Measurements from ENCODE around the gene CFAP52. TPM values are rescaled to one million over a fixed set of nuclear protein-coding genes. Genes with fewer than 3 reads are reported as not detected.
A peak's percentile ranks its signal among the peaks of the same experiment; 100 is the strongest.

Gene CFAP52
- total and polyA plus RNA-seq, 4 experiments from 2014 or later = not detected

DNA sequence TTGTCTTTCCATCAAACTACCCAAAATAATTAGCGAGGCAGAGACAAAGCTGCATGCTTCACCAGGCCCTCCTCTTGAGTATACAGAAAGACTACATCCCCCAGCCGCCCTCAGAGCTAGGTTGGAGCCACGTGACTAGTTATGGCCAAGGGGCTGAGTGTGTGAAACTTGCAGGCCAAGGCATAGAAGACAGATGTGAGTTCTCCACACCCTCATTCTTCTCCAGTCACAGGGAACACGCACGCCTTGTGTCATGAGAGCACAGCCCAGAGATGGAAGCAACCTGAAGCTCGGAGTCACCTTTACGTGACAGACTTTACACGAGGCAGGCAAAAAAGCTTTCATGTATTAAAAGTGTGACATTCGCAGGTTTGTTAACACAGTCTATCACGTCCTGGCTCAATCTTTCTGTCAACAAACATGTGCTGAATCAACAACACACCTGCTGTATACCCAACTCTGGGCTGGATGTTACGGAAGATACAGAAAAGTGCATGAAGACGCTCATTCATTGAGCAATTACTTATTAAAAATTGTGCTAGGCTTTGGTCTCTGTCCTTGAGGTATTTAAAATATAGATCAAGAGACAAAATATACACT is 39.2 kb upstream of the CFAP52 start:
- intact Hi-C loops (cut with micrococcal nuclease) = no loop called here
- no peak overlapping the region for H3K4me3 Mint-ChIP-seq
- peaks cover 36 to 42% of the 10 kb centered on the region in 2 donors for H3K36me3 Mint-ChIP-seq
- DNase-seq = no peak
- Histone ChIP-seq H3K4me1 (ENCODE audit: insufficient read depth, low read length) (no peaks in the 10 kb centered on the region), H3K9me3 (ENCODE audit: control insufficient read depth in 1 of 2, low read length in 2 of 2) (no peaks in the 10 kb centered on the region), H3K27me3 (ENCODE audit: insufficient read depth, low read length) (no peaks in the 10 kb centered on the region), H3K4me3 (ENCODE audit: low read length in 2 of 2) (no peak overlapping the region), H3K27ac (ENCODE audit: low read depth, low read length) (no peak overlapping the region), H3K36me3 (ENCODE audit: insufficient read depth, low read length) (no peaks in the 10 kb centered on the region)
- peaks cover 0 to 2% (median 0%) of the 10 kb centered on the region in 4 donors for H3K4me1 Mint-ChIP-seq
- H3K9me3 Mint-ChIP-seq = no peaks in the 10 kb centered on the region
- no peak overlapping the region for H3K27ac Mint-ChIP-seq
- ChIA-PET POLR2A (ENCODE audit: partially characterized antibody) (no interaction called here), CTCF (ENCODE audit: partially characterized antibody) (no interaction called here)
- no peaks in the 10 kb centered on the region for H3K27me3 Mint-ChIP-seq

DNA sequence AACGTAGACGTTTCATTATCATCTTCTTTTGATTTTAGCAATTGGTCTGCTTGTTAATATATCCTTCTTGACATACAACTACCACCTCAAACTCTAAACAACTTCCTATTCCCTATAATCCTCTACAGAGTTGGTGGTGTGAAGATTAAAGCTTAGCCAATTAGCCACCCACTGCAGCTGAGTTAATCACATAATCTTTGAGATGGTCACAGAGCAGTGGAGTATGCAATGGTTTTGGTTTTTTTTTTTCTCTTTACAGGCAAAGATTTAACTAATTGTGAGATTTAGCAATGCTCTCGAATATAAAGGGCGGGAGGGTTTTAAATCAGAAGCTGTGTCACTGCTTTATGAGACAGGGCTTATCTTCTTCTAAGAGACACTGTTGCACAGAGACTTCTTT is 37.8 kb upstream of the CFAP52 start:
- peaks cover 0 to 2% (median 0%) of the 10 kb centered on the region in 4 donors for H3K4me1 Mint-ChIP-seq
- H3K27ac Mint-ChIP-seq = no peak overlapping the region
- Histone ChIP-seq H3K27me3 (ENCODE audit: insufficient read depth, low read length) (no peaks in the 10 kb centered on the region), H3K9me3 (ENCODE audit: control insufficient read depth in 1 of 2, low read length in 2 of 2) (no peaks in the 10 kb centered on the region), H3K4me1 (ENCODE audit: insufficient read depth, low read length) (no peaks in the 10 kb centered on the region), H3K4me3 (ENCODE audit: low read length in 2 of 2) (no peak overlapping the region), H3K36me3 (ENCODE audit: insufficient read depth, low read length) (no peaks in the 10 kb centered on the region), H3K27ac (ENCODE audit: low read depth, low read length) (no peak overlapping the region)
- H3K36me3 Mint-ChIP-seq = peaks cover 42 to 49% of the 10 kb centered on the region in 2 donors
- intact Hi-C loops (cut with micrococcal nuclease) = no loop called here
- no peaks in the 10 kb centered on the region for H3K9me3 Mint-ChIP-seq
- H3K27me3 Mint-ChIP-seq = no peaks in the 10 kb centered on the region
- ChIA-PET CTCF (ENCODE audit: partially characterized antibody) (no interaction called here), POLR2A (ENCODE audit: partially characterized antibody) (no interaction called here)
- no peak overlapping the region for H3K4me3 Mint-ChIP-seq
- no peak for DNase-seq

DNA sequence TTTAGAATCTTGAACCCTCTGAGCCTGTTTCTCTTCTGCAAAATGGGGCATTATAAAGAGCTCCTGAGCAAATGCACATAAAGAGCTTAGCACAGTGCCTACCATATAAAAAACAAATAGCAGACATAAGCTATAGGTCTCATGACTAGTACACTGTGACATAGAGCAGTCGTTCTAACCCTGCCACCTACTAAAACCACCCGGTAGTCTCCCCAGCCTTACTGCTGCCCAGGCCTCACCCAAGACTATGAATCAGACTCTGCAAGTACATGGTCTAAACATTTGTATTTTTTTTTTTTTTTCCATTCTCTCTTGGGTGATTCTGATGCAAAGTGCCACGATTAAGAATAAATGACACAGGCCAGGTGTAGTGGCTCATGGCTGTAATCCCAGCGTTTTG is 34.7 kb upstream of the CFAP52 start:
- ChIA-PET CTCF (ENCODE audit: partially characterized antibody) (no interaction called here), POLR2A (ENCODE audit: partially characterized antibody) (no interaction called here)
- Histone ChIP-seq H3K27me3 (ENCODE audit: insufficient read depth, low read length) (no peaks in the 10 kb centered on the region), H3K27ac (ENCODE audit: low read depth, low read length) (no peak overlapping the region), H3K4me3 (ENCODE audit: low read length in 2 of 2) (no peak overlapping the region), H3K4me1 (ENCODE audit: insufficient read depth, low read length) (no peaks in the 10 kb centered on the region), H3K36me3 (ENCODE audit: insufficient read depth, low read length) (no peaks in the 10 kb centered on the region), H3K9me3 (ENCODE audit: control insufficient read depth in 1 of 2, low read length in 2 of 2) (no peaks in the 10 kb centered on the region)
- Mint-ChIP-seq H3K9me3 (no peaks in the 10 kb centered on the region), H3K27me3 (no peaks in the 10 kb centered on the region), H3K36me3 (peaks cover 42 to 59% of the 10 kb centered on the region in 2 donors), H3K27ac (no peak overlapping the region), H3K4me1 (peaks cover 0 to 2% (median under 1%) of the 10 kb centered on the region in 4 donors), H3K4me3 (no peak overlapping the region)
- DNase-seq = no peak
- intact Hi-C loops (cut with micrococcal nuclease) = no loop called here

DNA sequence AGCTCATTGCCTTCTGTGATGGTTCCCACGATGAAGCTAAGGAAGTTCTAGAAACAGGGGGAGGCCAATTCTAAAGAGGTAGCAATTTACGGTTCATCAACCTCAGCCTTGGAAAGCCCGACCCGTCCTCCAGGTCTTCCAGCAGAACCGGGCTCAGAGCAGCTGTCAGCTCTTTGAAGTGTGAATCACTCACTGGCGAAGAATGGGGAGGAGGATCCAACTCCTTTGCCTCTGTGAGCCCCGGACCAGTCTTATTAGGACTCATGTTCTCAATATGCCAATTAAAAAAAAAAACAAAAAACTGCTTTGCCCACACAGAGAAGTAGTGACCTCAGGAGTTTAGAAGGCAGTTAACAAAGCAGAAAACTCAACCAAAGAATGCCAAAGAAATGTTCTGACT is 32.2 kb upstream of the CFAP52 start:
- CTCF ChIA-PET (ENCODE audit: partially characterized antibody) = no interaction called here
- H3K27me3 Mint-ChIP-seq = no peaks in the 10 kb centered on the region

DNA sequence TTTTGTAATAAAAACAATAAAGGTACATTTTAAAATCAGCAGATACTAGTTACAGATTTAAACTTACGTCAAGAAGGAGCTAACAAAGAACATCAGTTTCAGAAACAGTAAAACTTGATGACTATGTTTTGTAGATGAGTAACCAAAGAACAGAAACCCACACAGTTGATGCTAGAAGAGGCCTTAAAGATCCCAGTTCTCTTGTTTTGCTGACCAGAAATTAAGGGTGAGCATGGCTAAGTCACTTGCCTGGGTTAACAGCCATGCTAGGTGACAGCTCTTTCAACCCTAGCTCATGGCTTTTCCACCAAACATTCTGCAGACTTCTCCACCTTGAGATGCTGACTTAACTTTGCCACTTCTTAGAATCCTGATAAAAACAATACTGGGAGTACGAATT is 27.2 kb upstream of the CFAP52 start:
- Mint-ChIP-seq H3K27ac (no peak overlapping the region), H3K27me3 (no peaks in the 10 kb centered on the region), H3K9me3 (no peaks in the 10 kb centered on the region), H3K4me3 (no peak overlapping the region), H3K4me1 (peaks cover 0 to 2% (median under 1%) of the 10 kb centered on the region in 4 donors), H3K36me3 (peaks cover 20 to 21% of the 10 kb centered on the region in 2 donors)
- intact Hi-C loops (cut with micrococcal nuclease) = no loop called here
- Histone ChIP-seq H3K9me3 (ENCODE audit: control insufficient read depth in 1 of 2, low read length in 2 of 2) (no peaks in the 10 kb centered on the region), H3K27ac (ENCODE audit: low read depth, low read length) (no peak overlapping the region), H3K27me3 (ENCODE audit: insufficient read depth, low read length) (no peaks in the 10 kb centered on the region), H3K4me1 (ENCODE audit: insufficient read depth, low read length) (no peaks in the 10 kb centered on the region), H3K4me3 (ENCODE audit: low read length in 2 of 2) (no peak overlapping the region), H3K36me3 (ENCODE audit: insufficient read depth, low read length) (no peaks in the 10 kb centered on the region)
- ChIA-PET POLR2A (ENCODE audit: partially characterized antibody) (no interaction called here), CTCF (ENCODE audit: partially characterized antibody) (interaction anchor here (1.2 kb wide), 1 partner anchor 28 kb away, joined by 3 read pairs; no protein-coding TSS in a partner anchor)
- DNase-seq = no peak

More for the DNA sequence above, 32.2 kb upstream of the CFAP52 start:
- no peak overlapping the region for H3K27ac Mint-ChIP-seq
- Histone ChIP-seq H3K4me3 (ENCODE audit: low read length in 2 of 2) (no peak overlapping the region), H3K27ac (ENCODE audit: low read depth, low read length) (no peak overlapping the region), H3K27me3 (ENCODE audit: insufficient read depth, low read length) (no peaks in the 10 kb centered on the region), H3K4me1 (ENCODE audit: insufficient read depth, low read length) (no peaks in the 10 kb centered on the region), H3K36me3 (ENCODE audit: insufficient read depth, low read length) (no peaks in the 10 kb centered on the region), H3K9me3 (ENCODE audit: control insufficient read depth in 1 of 2, low read length in 2 of 2) (no peaks in the 10 kb centered on the region)
- no peak for DNase-seq
- intact Hi-C loops (cut with micrococcal nuclease) = no loop called here
- H3K9me3 Mint-ChIP-seq = no peaks in the 10 kb centered on the region
- no peak overlapping the region for H3K4me3 Mint-ChIP-seq
- POLR2A ChIA-PET (ENCODE audit: partially characterized antibody) = no interaction called here
- peaks cover 0 to 2% (median under 1%) of the 10 kb centered on the region in 4 donors for H3K4me1 Mint-ChIP-seq
- H3K36me3 Mint-ChIP-seq = peaks cover 33 to 45% of the 10 kb centered on the region in 2 donors

DNA sequence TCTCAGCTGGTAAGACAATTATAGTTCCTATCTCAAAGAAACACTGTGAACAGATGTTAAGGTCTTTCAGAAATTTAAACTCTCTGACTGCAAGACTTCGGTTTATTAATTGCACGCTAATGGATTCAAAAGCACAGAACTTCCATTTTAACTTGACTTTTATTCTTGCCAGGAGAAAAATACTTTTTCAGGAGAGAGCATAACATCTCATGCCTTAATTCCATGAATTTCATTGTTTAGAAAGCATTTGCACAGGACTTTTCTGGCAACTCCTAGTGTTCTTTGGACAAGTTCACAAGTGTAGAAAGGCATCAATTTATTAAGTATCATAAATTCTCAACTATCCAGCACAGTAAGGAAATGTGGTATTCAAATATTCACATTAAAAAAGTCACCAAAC is 23.3 kb upstream of the CFAP52 start:
- Mint-ChIP-seq H3K27me3 (no peaks in the 10 kb centered on the region), H3K4me1 (peaks cover 0 to 5% (median under 1%) of the 10 kb centered on the region in 4 donors), H3K4me3 (no peak overlapping the region), H3K9me3 (no peaks in the 10 kb centered on the region), H3K27ac (no peak overlapping the region), H3K36me3 (peaks cover 31 to 37% of the 10 kb centered on the region in 2 donors)
- H3K27me3 ChIP-seq (ENCODE audit: insufficient read depth, low read length) = no peaks in the 10 kb centered on the region
- H3K4me1 ChIP-seq (ENCODE audit: insufficient read depth, low read length) = no peaks in the 10 kb centered on the region
- H3K36me3 ChIP-seq (ENCODE audit: insufficient read depth, low read length) = peaks cover 9% of the 10 kb centered on the region
- ChIA-PET CTCF (ENCODE audit: partially characterized antibody) (no interaction called here), POLR2A (ENCODE audit: partially characterized antibody) (no interaction called here)
- DNase-seq = no peak
- intact Hi-C loops (cut with micrococcal nuclease) = no loop called here
- H3K9me3 ChIP-seq (ENCODE audit: control insufficient read depth in 1 of 2, low read length in 2 of 2) = no peaks in the 10 kb centered on the region
- H3K4me3 ChIP-seq (ENCODE audit: low read length in 2 of 2) = no peak overlapping the region
- no peak overlapping the region for H3K27ac ChIP-seq (ENCODE audit: low read depth, low read length)

DNA sequence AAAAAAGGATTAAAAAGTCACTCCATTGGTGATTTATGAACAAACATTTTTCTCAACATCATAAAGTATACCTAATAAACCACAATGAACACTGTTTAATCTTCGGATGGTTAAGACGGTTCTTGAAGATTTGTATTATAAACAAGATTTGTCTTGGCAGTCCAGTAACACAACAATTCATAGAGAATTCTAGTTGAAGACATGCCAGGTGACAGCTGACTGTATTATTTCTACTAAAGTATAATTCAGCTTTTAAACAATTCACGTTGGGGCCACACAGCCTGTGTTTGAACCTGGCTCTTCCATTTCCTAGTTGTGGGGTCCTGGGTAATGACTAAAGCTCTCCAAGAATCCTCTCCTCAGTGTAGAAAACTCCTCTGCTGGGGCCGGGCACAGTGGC is 22.8 kb upstream of the CFAP52 start:
- Histone ChIP-seq H3K4me3 (ENCODE audit: low read length in 2 of 2) (no peak overlapping the region), H3K27ac (ENCODE audit: low read depth, low read length) (no peak overlapping the region), H3K36me3 (ENCODE audit: insufficient read depth, low read length) (peaks cover 9% of the 10 kb centered on the region), H3K27me3 (ENCODE audit: insufficient read depth, low read length) (no peaks in the 10 kb centered on the region), H3K4me1 (ENCODE audit: insufficient read depth, low read length) (no peaks in the 10 kb centered on the region), H3K9me3 (ENCODE audit: control insufficient read depth in 1 of 2, low read length in 2 of 2) (no peaks in the 10 kb centered on the region)
- ChIA-PET POLR2A (ENCODE audit: partially characterized antibody) (no interaction called here), CTCF (ENCODE audit: partially characterized antibody) (no interaction called here)
- Mint-ChIP-seq H3K27ac (peak overlapping the region in 2 of 7 donors; percentile 25 to 30), H3K4me1 (peaks cover 0 to 5% (median under 1%) of the 10 kb centered on the region in 4 donors), H3K9me3 (no peaks in the 10 kb centered on the region), H3K36me3 (peaks cover 31 to 38% of the 10 kb centered on the region in 2 donors), H3K4me3 (no peak overlapping the region), H3K27me3 (no peaks in the 10 kb centered on the region)
- intact Hi-C loops (cut with micrococcal nuclease) = no loop called here
- DNase-seq = no peak
